HG03280 (cell line): ENCODE results near the gene TGFBR3.

Experiments
- ATAC-seq: cut with Tn5 transposase; IDR thresholded peaks from one replicate; pipeline ENCODE4 v1.9.1; 2021; ENCODE audit warnings: mild to moderate bottlenecking, moderate library complexity; ENCODE audit not compliant: unreplicated experiment

TGFBR3 gene

DNA sequence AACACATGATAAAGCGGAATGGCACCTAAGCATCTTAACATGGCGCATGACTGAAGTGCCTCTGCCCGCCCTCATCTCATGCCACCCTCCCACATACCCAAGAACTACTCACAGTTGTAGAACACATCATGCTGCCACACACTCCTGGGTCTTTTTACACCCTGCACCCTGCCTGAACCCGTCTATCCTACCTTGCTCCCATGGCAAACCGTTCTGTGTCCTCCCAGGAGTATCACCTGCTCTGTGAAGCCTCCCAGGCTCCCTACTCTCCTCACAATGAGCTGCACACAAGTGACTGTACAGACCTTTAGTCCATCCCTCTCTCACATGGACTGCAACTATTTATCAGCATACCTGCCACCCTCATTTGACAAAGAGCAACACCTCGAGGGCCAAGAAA, 144.0 kb downstream of the TGFBR3 start:
- no peak for ATAC-seq

DNA sequence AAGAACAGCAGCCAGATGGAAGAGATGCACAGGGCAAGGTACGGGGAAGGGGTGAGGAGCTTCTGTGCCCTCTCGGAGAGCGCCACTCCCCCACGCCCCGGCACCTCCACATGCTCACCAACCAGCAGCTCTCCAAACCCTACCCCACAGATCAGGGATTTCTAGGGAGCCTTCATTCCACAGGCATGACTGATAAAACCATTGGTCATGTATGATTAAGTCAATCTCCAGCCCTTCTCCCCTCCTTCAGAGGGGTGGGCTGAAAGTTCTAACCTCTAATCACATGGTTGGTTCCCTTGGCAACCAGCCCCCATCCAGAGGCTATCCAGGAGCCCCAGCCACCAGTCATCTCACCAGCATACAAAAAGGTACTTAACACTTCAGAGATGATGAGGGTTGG, 144.7 kb downstream of the TGFBR3 start:
- no peak for ATAC-seq

DNA sequence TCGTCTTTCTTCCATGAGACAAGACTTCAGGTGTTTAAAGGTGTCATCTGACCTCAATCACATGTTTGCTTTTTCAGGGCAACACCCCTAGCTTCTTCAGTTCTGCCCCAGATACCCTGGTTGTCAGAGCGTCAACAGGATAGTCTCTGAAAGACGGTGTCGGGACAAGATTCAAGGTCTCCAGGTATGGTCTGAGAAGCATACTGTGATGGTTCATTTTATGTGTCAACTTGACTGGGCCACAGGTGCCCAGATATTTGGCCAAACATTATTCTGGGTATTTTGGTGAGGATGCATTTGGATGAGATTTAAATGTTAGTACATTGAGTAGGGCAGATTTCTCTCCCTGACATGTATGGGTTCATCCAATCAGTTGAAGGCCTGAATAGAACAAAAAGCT, 148.3 kb downstream of the TGFBR3 start:
- ATAC-seq, result no peak

DNA sequence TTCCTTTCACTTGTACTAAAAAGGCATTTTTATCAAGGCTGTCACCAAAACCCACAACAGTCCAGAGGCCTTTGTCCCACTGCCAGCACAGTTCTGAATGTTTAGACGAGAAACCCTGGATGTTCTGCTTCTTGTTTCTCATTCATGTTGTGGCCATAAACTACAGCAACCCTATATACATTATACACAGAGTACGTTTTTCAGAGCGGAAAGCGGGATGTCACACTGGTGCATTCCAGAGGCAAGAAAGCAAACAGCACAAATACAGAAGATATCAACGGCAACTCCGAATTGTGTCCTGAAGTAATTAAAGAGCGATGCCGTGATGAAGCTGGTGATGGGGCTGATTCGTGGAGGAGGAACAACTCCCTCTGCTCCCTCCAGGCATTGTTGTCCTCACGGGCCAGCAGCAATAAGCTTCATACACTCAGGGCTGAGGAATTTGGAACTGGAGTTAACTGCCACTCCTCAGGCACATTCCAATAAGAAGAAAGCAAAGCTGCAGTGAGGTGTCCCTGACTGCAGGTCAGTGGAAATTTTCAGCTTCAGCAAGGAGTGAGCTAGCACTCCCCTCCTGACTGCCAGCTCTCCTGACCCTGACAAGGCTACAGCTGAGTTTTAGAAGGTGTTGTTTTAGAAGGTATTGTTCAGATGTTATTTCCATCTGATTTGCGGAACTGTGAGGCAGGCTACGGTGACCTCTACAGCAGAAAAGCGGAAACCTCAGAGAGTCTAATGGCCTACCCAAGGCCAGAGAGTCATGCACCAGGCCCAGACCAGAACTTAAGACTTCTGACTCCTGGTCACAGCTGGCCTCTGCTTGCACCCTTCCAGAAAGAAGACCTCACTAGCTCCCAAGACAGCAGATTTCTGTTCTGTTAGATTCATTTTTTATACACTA, 149.0 kb downstream of the TGFBR3 start:
- ATAC-seq, result no peak

DNA sequence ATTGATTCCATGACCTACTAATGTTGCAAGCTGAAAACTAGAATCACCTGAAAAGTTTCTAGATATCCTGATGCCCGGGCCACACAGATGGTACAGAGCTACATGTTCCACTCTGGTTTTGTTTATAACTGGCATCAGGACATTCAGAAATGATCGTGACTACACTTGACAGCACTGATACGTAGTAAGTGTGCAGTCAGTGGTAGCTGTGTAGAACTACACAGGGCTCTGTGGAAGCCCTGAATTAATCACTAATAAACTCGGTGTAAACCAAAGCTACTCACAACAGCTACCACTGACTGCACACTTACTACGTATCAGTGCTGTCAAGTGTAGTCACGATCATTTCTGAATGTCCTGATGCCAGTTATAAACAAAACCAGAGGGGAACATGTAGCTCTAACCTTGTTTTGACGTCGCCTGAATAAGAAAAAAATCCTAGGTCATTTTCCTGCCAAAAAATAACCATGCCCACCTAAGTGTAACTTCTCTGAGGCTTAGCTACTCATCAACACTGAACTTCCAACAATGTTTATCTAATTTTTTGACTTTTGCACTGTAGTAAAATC, 149.7 kb downstream of the TGFBR3 start:
- no peak for ATAC-seq

DNA sequence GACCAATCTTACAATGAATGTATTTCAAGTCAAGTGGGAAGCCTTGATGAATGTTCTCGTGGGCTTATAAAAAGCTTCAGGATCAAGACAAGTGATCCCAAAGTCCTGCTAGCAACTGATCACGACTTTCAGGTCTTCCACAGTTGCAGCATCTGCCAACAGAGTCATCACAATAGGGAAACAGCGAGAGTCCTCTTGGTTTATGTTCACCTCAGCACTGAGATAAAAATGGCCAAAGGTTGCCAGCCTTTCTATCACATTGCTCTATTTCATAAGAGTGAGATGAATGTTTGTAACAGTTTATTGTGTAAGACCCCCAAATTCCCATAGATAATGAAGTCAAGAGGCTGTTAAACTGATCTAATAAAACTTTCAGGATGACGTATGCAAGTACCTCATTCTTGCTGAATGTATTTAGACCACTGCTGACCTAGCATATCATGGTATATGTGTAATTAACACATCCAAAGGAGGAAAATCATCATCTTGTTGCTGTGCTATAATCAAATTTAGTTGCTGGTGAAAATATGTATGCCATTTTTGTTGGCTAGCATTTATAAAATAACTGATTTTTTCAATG, 150.6 kb downstream of the TGFBR3 start:
- no peak for ATAC-seq

DNA sequence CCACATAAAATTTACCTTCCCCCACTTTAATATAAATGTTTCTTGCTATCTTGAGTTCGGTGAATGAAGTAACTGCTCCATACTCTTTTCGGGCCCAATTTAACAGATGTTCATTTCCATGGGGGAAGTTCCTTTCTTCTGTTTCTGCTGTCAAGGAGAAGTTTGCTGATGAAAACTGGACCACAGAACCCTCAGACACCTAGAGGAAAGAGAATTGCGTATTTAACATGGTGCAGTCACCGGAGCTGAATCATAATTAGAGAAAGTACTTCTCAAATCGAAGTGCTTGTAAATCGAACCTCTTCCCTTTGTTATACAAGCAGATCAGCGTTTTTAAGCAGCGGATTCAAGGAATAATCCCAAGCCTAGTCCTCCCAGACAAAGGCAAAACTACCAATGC, 151.2 kb downstream of the TGFBR3 start:
- ATAC-seq, result no peak

DNA sequence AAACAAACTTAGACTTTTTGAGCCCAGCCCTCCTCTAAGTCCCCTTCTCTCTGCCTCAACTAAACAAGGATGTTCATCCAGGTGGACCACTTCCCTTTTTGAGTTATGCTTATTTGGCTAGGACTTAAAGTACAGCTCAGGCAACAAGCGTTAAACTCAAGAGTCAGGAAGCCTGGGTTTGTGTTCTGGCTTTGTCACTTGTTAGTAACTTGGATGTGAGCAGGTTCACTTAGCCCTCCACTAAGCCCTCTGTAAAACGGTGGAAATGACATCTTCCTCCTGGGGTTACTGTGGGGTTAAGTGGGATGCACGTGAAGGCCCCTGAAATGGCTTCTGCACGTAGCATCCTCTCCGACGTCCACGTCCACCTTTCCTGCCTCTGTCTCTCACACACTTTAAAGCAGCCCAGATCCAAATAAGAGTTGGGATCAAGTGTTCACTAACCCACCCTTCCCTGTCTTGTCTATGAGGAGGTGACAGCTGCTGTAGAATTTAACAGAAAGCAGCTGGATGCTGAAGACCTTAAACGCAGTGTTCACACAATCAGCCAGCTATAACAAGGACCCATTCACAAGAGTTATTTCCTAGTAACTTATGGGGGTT, 152.7 kb downstream of the TGFBR3 start:
- no peak for ATAC-seq

DNA sequence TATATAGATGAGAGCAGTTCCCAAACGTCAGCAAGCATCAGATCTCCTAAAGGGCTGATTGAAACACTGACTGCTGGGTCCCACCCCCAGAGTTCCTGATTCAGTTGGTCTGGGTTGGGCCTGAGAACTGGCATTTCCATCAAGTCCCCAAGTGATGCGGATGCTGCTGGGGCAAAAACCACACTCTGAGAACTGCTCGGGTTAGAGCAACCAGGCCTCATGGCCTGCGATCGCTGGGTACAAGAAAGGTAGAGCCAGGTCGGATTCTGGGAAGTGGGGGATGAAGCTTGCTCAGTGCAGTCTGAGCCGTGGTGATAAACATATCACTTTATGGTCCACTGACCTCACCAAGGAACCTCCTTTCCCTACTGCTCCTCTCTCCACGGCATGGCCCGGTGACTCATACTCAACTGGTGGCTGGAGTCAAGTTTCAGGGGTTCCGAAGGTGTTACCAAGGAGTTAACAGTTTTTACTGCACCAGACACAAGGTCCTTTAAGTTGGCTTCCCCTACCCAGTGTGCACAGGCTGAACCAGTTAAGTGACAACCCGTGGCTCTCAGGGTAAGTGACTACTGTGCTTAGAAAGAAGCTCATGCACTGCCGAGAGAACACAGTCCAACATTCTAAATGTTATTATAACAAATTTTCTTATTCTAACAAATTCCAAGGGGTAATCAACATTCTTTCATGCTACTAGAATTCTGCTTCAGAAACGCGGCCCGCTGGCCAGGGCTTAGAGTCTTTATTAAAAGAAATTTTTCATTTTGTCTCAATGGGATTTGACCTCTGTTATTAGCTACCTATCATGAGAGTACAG, 153.5 kb downstream of the TGFBR3 start:
- no peak for ATAC-seq

DNA sequence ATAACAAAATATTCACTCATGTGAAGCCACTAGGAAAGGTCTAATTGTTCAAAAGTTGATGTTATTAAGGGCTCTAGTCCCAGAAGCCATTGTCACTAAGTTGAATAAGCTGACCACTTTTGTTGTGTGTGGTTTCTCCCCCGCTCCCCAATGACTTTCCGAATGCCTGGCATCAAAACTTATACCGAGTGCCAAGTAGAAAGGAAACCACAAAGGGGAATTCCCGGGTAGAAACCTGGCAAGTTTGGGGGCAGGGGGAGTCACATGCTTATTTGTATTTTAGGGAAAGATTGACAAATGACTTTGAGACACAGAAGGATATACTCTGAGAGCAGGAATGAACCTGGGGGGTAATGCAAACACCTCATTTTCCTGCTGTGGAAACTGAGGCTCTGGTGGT, 154.1 kb downstream of the TGFBR3 start:
- no peak for ATAC-seq

DNA sequence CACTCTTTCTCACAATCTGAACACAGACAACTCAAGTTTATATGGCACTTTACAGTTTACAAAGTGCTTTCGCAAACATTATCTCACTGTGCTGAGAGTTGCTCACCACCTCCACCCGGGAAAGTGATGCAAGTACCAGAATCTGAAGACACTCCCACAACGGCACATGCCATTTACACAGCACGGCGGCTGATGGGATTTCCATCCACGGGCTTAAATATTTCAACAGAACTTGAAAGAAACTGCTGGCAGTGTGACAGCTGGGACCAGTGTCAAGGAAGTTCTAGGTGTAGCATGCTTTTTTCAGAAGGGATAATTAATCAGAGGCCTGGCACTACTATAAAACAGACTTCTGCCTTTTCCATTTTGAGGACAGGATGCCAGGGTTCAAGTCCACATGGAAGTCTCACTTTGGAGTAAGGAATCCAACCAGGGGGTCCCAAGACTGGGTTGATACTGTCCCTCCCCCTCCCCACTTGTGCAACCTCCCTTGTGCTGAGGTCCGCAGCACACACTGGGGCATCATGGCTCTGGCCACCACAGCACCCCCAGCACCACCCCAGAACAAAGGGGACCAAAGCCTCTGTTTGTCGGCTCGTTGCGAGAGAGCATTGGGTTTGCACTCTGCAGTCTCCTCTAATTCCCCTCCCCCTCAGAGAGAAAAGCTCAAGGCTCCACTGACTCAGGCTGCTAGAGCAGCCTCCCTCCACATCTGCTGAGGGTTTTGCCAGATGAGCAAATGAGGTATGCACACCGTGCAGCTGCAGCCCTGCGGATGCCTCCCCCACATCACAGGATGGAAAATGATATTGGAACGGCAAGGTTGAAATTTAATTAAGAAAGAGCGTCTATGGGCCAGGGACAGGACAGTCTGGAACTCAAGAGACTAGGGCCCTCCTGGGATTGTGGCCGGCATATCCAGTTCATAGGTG, 154.9 kb downstream of the TGFBR3 start:
- no peak for ATAC-seq

DNA sequence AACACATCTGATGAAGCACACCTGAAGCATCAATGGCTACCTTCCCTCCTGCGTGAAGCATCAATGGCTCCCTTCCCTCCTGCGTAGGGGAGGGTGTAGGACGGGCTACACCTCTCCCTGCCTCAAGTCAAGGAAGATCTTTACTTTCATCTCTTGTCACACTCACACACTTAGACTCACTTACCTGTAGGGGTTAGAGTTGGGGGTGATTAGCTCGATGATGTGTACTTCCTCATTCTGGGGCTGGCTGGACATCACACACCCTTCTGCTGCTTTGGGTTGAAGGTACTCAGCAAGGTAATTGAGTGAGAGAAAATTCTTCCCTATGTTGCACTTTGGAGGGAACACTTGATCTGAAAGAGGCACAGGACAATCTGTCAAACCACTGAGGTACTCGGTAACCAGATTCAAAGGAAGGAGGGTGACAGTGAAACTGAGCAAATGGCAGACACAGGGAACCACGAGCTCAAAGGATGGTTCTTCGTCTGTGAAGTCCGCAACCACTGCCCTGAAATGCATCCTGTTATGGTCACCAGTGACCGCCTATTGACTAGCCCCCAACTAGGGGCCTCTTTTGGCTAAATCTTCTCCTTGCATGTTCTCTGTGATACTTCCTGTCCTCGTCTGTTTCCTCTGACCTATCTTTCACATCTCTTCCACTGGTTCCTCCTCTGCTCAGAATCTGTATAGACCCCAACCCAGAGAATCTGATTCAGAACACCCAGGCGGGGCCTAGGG, 156.2 kb downstream of the TGFBR3 start:
- no peak for ATAC-seq

DNA sequence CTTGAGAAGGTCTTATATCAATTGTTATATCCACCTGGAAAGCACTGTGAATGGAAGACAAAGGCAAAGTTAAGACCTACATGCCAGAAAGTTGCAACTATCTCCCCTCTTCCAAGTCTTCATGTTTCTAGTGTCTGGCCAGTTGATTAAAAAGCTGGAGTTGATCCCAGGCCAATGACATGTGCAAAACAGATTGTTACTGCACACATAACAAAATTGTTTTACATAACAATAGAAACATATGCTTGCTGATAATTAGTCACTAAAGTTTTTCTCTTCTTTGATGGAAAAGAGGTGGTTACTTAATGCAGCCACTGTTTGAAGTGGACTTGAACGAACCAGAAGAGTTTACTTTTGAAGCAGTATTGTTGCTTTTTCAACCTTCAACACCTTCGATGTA, 158.2 kb downstream of the TGFBR3 start:
- no peak for ATAC-seq

DNA sequence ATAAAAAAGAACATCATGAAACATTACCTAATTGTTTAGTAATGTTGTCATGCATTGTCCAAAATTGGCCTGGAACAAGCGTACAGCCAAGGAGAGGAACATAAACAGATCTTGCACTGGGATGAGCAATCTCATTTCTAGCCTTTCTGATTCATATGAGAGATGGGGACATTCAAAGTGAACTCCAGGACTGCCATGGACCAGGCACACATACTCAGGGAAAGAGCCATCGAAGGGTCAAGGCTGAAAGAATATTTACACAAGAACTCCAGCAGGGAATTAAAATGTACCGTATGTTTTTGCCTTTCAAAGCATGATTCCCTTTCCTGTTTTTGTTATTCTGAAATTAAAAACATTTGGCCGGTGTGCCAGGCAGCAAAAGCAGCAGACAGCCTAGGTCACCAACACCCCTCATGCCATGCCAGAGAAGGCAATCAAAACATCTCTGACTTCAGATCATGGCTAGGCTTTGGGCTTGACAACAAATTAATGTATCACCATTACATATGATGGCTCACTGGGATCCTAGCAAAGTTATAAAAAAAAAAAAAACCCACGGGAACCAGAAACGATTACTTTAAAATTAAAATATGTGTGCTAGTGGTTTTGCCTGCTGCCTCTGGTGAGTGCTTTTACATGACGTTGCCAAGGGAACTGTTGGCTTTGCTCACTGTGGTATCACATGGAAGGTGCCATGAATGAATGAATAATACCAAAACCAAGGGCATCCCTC, 159.8 kb downstream of the TGFBR3 start:
- no peak for ATAC-seq

DNA sequence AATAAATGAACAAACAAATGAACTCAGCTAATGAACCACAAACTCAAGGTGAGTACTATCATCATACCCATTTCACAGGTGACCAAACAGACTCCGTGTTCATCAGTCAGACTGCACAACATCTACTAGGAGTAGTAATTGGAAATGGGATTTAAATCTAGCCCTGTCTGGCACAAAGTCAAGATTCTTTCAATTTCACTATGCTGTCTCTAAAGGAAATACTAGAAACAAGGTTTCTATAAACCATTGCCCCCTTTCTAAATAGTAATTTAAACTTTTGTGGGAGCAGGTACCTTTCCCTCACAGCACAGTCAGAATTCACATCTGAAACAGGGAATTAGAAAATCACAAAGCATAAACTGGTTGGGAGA, 160.3 kb downstream of the TGFBR3 start:
- no peak for ATAC-seq

DNA sequence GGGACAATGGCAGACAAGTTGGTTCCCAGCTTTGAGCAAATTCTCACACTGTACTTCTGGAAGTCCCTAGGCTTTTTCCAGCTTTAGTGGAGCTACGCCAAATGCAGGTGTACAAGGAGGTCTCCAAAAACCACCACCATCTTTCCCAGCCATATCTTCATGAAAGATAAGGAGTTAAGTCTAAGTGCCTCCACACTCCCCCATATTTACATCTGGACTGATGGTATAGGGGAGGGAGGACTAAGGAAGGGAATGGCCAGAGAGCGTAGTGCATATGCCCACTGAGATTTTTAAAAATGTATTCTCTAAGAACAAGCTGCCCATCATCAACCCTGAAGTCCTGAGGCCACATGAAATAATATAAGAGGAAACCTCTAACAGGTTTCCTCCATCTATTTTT, 161.3 kb downstream of the TGFBR3 start:
- ATAC-seq, result no peak

DNA sequence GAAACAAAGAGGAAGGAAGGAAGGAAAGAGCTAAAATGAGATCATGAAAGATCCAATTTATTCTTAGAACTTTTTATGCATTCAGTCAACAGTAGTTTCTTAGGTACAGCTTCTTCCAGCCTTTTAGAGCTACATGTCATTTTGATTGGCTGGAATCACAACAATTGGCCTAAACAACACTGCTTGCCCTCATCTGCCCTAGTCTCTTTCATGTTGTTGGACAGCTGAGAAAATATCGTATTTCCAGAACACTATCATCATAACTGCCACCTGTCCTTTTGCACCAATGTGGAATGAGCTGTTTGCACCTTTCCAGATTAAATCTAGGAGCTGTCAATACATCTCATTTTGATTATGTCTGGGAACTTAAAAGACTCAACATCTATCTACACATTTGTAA, 161.7 kb downstream of the TGFBR3 start:
- no peak for ATAC-seq

DNA sequence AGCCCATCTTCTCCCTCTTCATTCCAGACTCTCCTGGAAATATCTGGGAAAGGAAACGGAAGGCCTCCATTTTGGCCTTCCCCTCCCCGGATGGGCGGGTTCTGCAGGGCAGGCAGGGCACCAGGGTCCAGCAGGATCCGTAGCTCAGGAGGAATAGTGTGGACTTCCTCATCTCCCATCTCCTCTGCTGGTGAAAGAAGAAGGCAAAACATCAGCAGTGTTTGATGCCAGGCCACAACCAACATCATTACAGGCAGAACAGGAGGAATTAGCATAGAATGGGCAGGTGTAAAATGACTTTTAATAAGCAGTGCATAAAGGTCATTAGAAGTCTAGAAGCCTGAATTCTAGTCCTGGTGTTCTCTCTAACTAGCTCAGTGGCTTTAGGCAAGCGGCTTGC, 165.9 kb downstream of the TGFBR3 start:
- ATAC-seq, result no peak

DNA sequence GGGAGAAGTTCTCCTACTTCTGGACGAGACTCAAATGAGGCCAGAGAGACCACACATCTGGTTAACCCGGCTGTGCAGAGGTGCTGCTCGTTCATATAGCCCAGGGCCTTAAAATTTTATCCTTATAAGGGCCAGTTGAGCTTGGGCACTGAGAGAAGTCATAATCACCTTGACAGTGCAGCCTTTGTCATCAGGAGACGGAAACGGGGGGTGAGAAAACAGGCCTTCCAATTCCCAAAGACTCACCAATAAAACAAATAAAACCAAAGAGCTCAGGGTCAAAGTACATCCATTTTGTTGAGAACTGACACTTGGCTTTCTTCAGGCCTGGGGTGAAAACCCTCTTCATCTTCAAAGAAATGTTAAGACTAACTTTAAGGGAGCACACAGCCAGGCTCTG, 167.1 kb downstream of the TGFBR3 start:
- no peak for ATAC-seq
